ENCODE results near the gene TMEM178B. TPM values are rescaled to one million over a fixed set of nuclear protein-coding genes. Genes with fewer than 3 reads are reported as not detected.
"Not testable (repeated sequence)": the region's sequence is repeated elsewhere in the genome, so short reads cannot be mapped to it uniquely, and the experiment has no call there.

Gene TMEM178B
- total RNA-seq, 6 experiments from 2014 or later = under 0.01 to 0.53 (median 0.13) TPM; not detected in 2

DNA sequence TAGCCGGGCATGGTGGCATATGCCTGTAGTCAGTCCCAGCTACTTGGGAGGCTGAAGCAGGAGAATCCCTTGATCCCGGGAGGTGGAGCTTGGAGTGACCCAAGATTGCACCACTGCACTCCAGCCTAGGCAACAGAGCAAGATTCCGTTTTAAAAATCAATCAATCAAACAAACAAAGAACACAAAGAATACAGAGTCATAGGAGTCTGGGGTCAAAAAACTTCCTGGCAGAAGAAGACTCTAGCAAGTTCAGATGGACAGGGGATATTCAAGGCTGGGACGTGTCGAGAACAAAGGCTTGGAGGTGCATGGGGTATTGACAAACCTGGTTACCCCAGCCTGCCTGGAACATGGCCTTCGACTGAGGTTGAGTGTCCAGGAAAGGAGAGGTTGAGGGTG lies 248.5 kb downstream of the TMEM178B start:
- H3K27ac ChIP-seq = no peak overlapping the region
- no peaks in the 10 kb centered on the region for H3K36me3 ChIP-seq
- intact Hi-C loops (cut with DNase I) = no loop called here
- H3K9me3 ChIP-seq = no peaks in the 10 kb centered on the region
- DNase-seq = no peak
- TF ChIP-seq, protein P1, sequence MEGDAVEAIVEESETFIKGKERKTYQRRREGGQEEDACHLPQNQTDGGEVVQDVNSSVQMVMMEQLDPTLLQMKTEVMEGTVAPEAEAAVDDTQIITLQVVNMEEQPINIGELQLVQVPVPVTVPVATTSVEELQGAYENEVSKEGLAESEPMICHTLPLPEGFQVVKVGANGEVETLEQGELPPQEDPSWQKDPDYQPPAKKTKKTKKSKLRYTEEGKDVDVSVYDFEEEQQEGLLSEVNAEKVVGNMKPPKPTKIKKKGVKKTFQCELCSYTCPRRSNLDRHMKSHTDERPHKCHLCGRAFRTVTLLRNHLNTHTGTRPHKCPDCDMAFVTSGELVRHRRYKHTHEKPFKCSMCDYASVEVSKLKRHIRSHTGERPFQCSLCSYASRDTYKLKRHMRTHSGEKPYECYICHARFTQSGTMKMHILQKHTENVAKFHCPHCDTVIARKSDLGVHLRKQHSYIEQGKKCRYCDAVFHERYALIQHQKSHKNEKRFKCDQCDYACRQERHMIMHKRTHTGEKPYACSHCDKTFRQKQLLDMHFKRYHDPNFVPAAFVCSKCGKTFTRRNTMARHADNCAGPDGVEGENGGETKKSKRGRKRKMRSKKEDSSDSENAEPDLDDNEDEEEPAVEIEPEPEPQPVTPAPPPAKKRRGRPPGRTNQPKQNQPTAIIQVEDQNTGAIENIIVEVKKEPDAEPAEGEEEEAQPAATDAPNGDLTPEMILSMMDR (IDR thresholded peaks at IDR 0.05) = no peak
- TF ChIP-seq POLR2A (IDR thresholded peaks at IDR 0.05) = no peak
- no peak overlapping the region for H3K4me3 ChIP-seq
- peak; percentile 53 to 86 (median 82) for ATAC-seq
- peaks cover 0 to 13% (median 0%) of the 10 kb centered on the region in 4 donors for H3K4me1 ChIP-seq
- WGBS (ENCODE audit: insufficient coverage, low coverage, low lambda C conversion rate, missing lambda C conversion rate) = 38% methylated on average over 6 of the region's 6 CpGs
- H3K27me3 ChIP-seq = no peaks in the 10 kb centered on the region

- DNase-seq = no peak
- intact Hi-C loops (cut with DNase I) = no loop called here
- 70% methylated on average over 4 of the region's 4 CpGs for WGBS (ENCODE audit: insufficient coverage, low coverage, low lambda C conversion rate, missing lambda C conversion rate)
- H3K27me3 ChIP-seq = no peaks in the 10 kb centered on the region
- TF ChIP-seq, protein P1 (IDR thresholded peaks at IDR 0.05) = no peak
- no peak for TF ChIP-seq POLR2A (IDR thresholded peaks at IDR 0.05)
- no peak overlapping the region for H3K4me3 ChIP-seq
- peaks cover 0 to 13% (median 0%) of the 10 kb centered on the region in 4 donors for H3K4me1 ChIP-seq
- no peak overlapping the region for H3K27ac ChIP-seq
- no peaks in the 10 kb centered on the region for H3K9me3 ChIP-seq
- ATAC-seq = no peak
- H3K36me3 ChIP-seq = no peaks in the 10 kb centered on the region
These were observed 250.0 kb downstream of the TMEM178B start for GRCh38 chr7:141323826-141324225.

GRCh38 chr7:141324870-141325269 lies 251.0 kb downstream of the TMEM178B start:
- WGBS (ENCODE audit: insufficient coverage, low coverage, low lambda C conversion rate, missing lambda C conversion rate) = 52% methylated on average over 3 of the region's 3 CpGs
- H3K9me3 ChIP-seq = no peaks in the 10 kb centered on the region
- ATAC-seq = no peak
- no peak overlapping the region for H3K27ac ChIP-seq
- TF ChIP-seq, protein P1 (IDR thresholded peaks at IDR 0.05) = no peak
- no peak for TF ChIP-seq POLR2A (IDR thresholded peaks at IDR 0.05)
- intact Hi-C loops (cut with DNase I) = no loop called here
- H3K27me3 ChIP-seq = no peaks in the 10 kb centered on the region
- H3K36me3 ChIP-seq = no peaks in the 10 kb centered on the region
- H3K4me1 ChIP-seq = peaks cover 0 to 13% (median 0%) of the 10 kb centered on the region in 4 donors
- no peak overlapping the region for H3K4me3 ChIP-seq
- no peak for DNase-seq

DNA sequence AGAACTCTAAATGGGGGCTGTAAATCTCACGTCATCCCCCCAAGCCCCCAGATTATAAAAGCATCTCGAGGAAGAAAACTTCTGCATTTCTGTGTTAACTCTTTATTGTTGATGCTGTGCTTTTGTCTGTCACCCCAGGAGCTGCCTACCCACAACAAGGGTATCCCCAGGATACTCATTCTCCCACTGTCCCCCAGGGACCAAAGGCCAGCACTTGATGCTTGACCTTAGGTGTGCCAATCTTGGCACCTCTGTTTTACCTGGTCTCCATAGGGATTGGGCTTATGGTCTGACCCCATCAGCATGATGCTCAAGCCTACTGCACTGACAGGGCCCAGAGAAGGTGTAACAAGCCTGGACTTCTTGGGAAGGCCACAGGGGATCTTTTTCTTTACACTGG lies 251.4 kb downstream of the TMEM178B start:
- no peaks in the 10 kb centered on the region for H3K36me3 ChIP-seq
- H3K9me3 ChIP-seq = no peaks in the 10 kb centered on the region
- no peak for DNase-seq
- no peak overlapping the region for H3K27ac ChIP-seq
- H3K4me3 ChIP-seq = no peak overlapping the region
- ATAC-seq = no peak
- intact Hi-C loops (cut with DNase I) = no loop called here
- H3K27me3 ChIP-seq = no peaks in the 10 kb centered on the region
- WGBS (ENCODE audit: insufficient coverage, low coverage, low lambda C conversion rate, missing lambda C conversion rate) = 33% methylated on average over 2 of the region's 2 CpGs
- TF ChIP-seq, protein P1 (IDR thresholded peaks at IDR 0.05) = no peak
- TF ChIP-seq POLR2A (IDR thresholded peaks at IDR 0.05) = no peak
- H3K4me1 ChIP-seq = peaks cover 0 to 10% (median 0%) of the 10 kb centered on the region in 4 donors

DNA sequence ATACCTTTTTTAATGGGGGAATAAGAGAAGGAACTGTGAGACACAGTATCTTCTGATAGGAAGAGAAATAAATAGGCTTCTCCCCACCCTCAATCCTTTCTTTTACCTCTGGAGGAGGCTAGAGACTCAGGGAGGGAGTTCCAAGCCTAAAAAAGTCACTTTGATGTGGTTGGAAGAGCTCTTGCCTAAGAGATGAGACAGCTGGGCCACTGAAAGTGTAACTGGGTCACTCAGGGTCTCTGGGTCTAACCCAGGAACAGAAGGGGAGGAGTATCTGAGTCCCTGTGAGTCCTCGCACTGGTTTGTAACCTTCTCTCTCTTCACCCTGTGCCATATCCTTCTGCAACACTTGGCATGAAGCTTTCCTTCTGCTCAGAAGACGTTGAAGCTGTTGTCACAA lies 254.4 kb downstream of the TMEM178B start:
- H3K36me3 ChIP-seq = no peaks in the 10 kb centered on the region
- intact Hi-C loops (cut with DNase I) = no loop called here
- WGBS (ENCODE audit: insufficient coverage, low coverage, low lambda C conversion rate, missing lambda C conversion rate) = 57% methylated on average over 2 of the region's 2 CpGs
- no peaks in the 10 kb centered on the region for H3K27me3 ChIP-seq
- DNase-seq = no peak
- H3K4me3 ChIP-seq = no peak overlapping the region
- H3K27ac ChIP-seq = no peak overlapping the region
- H3K9me3 ChIP-seq = no peaks in the 10 kb centered on the region
- H3K4me1 ChIP-seq = no peaks in the 10 kb centered on the region
- no peak for ATAC-seq
- TF ChIP-seq POLR2A (IDR thresholded peaks at IDR 0.05) = no peak
- TF ChIP-seq, protein P1 (IDR thresholded peaks at IDR 0.05) = no peak

GRCh38 chr7:141330285-141330684 lies 256.4 kb downstream of the TMEM178B start:
- DNase-seq; H3K27me3 ChIP-seq; intact Hi-C loops (cut with DNase I); H3K36me3 ChIP-seq; ATAC-seq; H3K9me3 ChIP-seq; H3K27ac ChIP-seq; H3K4me3 ChIP-seq; H3K4me1 ChIP-seq: not testable (repeated sequence)
- 70% methylated on average over 2 of the region's 2 CpGs for WGBS (ENCODE audit: insufficient coverage, low coverage, low lambda C conversion rate, missing lambda C conversion rate)

All from right lobe of liver (tissue), 6 donors.